HG03175 (cell line): ENCODE results near the gene PLA2R1.
"Not testable (repeated sequence)": the region's sequence is repeated elsewhere in the genome, so short reads cannot be mapped to it uniquely, and the experiment has no call there.

Experiments used
- ATAC-seq: cut with Tn5 transposase; IDR thresholded peaks from one replicate; pipeline ENCODE4 v1.9.1; 2021; ENCODE audit warnings: mild to moderate bottlenecking, moderate library complexity; ENCODE audit not compliant: unreplicated experiment

PLA2R1 gene

DNA sequence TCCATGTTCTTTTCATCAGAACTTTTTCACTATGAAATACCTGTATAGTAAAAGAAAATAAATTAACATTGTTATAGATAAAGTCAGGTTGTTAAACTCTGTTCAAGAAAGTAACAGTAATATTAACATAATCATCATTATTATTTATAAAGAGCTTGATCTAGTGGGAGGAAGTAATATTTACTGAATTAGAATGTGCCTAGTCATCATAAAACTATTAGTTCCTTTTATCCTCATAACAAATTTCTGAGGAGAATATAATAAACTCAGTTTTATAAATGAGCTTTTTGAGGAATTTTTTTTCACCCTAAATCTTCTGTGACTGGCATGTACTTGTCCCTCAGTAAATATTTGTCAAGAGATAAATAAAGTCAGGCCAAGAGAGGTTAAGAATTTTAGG lies 78.4 kb downstream of the PLA2R1 start:
- ATAC-seq = no peak

DNA sequence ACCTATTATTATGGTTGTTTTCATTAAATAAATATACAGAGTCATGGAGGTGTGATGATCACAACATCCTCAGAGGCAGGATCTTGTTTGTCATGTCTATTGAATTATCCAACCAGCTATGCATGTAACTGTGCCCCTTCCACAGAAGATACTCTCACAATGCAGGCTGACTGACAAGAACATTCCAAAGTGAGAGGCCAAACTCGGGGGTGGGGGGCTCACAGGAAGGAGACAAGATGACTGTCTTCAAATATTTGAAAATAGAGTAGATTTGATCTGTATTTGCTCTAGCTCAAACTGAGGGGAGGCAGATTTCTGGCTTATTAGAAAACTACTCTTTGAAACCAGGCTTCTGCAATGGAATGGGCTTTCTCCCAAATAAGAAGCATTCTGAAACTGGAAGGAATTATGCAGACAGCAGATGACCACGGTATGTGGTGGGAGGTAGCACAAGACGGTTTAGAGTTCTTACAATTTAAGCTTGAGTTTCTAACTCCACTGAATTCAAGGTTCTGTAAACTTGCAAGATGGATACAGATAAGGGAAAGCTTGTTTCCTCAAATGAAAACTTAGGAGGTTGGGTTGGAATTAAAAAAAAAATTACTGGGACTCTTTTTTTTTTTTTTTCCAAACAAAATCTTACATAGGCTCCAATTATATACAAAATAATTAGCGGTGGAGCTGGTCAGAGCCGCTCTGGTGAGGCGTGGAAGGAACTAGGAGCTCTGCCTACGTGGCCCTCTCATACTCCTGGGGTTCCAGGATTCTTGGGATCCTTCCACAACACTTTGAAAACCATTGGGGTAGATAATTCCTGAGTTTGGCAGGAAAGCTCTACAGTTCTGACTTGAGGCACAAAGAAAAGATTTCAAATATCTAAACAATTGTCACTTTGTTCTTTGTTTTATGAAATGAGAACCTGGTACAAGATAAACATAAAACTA lies 79.3 kb downstream of the PLA2R1 start:
- no peak for ATAC-seq

DNA sequence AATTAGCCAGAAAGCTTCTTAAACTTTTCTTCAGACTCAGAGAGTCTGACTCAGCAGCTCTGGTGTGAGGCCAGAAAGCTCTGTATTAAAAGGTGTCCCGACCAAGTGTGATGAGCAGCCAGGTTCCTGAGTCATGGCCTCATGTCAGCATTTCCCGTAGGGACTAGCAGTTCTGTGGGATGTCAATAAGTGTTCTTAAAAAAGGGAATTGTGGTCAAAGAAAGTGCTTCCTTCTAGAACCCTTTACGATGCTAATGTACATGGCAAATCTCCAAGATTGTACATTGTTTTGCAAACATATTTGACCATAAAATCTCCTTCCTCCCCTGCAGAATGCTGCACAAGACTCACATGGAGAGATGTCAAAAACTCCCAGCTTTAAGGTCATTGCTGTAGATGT lies 80.1 kb downstream of the PLA2R1 start:
- ATAC-seq = no peak

DNA sequence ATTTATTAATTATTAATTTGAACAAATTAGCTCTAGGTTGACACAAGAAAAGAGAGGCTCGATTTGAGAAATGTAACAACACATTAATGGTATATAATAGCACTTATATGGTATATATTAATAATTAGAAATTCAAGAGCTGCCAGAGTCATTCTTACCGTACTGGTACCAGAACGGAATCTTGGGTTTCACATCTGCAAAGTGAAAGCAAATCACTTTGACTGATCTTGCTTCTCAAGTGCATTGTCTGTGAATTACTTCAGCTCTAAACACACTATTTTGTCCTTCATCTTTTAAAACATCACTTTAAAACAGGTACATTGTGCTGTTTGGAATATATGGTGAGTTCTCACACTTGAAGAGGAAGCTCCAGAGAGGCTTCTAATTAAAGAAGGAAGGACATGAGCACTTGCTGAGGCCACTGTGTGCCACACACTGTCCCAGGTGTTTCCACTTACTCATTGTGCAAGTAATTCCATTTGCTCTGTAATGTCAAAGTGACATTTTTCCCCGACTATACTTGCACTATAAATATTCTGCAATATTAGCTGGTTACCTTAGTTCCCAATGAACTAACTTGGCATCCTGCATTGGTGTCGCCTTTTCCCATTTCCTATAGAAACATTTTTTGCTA lies 85.8 kb downstream of the PLA2R1 start:
- no peak for ATAC-seq

DNA sequence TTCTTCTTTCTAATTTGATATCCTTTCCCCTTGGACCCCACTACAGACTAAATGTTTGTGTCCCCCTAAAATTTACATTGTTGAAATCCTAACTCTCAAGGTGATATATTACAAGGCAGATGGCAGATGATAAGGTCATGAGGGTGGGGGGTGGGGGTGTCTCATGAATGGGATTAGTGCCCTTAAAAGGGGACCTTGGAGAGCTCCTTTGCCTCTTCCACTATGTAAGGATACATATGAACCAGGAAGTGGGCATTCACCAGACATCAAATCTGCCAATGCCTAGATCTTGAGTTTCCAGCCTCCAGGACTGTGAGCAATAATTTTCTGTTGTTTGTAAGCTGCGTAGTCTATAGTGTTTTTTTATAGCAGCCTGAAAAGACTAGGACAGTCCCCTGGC lies 89.1 kb downstream of the PLA2R1 start:
- ATAC-seq = no peak

DNA sequence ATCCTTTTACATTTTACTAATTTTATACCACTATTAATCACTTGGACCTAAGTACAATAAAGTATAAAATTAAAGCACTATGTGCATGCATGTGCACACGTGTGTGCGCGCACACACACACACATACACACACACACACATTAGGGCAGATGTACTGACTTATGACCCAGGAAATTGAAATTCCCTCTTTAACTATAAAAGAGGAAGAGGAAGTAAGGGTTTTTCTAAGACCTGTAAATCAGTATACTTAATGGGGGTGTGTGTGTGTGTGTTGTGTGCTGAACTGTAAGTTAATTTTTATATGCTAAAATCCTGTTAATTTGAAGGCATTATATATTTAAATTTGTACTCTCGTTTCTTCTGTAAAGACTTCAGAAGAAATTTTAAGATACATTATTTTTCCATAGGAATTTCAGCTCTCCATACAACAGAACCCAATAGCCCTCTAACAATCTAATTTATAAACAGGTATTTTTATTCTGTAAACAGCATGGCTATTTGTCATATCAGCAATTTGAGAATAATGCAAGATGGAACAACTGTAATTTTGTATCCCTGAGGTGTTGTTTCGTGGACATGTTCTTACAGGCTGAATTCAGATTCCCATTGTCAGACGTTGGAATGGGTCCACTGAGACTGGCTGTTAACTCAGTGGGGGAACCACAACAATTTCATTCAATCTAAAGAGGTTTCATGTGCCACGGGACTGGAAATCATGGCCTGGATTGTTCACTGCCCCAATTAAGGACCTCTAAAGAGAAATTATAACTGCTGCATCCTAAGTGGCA lies 90.9 kb downstream of the PLA2R1 start:
- ATAC-seq = no peak

DNA sequence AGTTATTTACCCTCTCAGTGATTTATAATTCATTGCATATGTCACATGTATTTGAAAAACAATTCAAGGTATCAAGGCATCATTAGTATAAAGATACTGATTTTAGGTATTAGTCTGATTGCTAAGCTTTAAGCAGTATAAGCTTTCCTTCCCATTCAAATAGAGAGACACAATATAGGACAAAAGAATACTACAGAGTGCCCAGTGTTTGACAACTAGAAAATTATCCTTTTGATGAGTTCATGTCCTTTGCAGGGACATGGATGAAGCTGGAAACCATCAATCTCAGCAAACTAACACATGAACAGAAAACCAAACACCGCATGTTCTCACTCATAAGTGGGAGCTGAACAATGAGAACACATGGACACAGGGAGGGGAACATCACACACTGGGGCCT lies 91.9 kb downstream of the PLA2R1 start:
- not testable (repeated sequence) for ATAC-seq

DNA sequence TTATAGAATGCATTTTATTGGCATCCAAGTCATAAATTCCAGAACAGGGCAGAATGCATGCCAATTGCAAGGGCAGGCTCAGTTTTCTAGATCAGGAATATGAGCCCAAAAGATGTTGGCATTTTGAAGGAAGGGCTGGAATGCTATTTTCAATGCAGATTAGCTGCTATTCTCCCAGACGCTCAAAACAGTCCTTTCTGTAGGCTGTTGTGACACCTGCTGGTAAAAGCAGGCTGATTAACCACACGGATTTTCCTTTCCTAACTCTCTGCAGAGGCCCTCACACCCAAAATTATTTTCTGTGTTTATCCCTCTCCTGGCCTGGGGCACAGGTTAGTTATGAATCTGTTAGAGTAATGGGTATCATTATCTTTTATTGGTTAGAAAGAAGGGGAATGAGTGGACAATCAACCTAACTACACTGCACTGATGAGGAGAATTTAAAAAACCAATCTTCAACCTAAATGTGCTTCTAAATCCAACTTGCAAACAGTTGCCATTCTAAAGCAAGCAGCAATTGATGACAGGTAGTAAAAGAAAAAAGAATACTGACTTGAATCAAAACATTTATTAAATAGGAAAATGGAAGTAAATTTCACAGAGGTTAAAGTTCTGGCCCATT lies 94.0 kb downstream of the PLA2R1 start:
- no peak for ATAC-seq

DNA sequence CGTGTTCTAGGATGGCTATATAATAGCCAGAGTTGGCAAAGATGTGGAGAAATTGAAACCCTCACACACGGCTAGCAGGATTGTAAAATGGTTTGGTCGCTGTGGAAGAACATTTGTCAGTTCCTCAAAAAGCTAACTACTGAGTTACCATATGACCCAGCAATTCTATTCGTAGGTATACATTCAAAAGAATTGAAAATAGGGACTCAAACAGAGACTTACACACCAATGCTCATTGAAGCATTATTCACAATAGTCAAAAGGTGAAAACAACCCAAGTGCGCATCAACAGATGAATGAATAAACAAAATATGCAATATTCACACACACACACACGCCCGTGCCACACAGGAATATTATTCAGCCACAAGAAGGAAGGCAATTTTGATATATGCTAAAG lies 98.7 kb downstream of the PLA2R1 start:
- peak; percentile 84 for ATAC-seq

DNA sequence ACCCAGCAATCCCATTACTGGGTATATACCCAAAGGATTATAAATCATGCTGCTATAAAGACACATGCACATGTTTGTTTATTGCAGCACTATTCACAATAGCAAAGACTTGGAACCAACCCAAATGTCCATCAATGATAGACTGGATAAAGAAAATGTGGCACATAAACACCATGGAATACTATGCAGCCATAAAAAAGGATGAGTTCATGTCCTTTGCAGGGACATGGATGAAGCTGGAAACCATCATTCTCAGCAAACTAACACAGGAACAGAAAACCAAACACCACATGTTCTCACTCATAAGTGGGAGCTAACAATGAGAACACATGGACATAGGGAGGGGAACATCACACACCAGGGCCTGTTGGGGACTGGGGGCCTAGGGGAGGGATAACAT lies 99.9 kb downstream of the PLA2R1 start:
- ATAC-seq = not testable (repeated sequence)

DNA sequence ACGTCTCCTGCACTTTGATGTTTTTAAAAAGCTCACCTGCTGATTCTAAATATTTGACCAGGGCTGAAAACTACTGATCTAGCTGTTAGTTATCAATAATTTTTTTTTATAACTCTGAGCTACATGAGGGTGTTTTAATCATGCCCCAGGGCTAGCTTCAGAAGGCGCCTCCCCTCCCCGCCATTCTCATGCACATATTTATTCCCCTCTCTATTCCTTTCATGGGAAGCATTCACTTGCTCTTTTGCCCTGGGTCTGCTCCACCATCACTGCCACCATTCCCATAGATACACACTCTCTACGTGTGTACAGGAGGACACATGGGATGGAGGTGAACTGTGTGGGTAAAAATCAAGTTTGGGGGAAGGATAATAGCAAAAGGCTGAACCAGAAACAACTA lies 101.0 kb downstream of the PLA2R1 start:
- ATAC-seq = no peak

DNA sequence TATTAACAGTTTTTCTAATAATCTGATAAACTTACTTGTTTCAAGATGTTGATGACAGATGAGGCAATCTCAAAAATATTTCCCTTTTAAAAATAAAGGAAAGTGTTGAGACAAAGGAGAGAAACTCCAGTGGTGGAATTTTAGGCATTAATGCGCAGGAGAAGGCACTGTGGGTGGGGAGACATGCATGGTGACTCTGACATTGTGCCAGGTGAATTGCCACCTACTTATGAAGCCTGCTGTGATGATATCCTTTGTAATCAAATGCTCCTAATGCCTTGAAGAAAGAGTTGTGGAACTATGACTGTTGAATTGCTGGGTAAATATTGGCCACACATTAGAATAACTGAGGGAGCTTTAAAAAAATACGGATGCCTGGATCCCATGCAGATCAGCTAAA lies 101.4 kb downstream of the PLA2R1 start:
- ATAC-seq = no peak

DNA sequence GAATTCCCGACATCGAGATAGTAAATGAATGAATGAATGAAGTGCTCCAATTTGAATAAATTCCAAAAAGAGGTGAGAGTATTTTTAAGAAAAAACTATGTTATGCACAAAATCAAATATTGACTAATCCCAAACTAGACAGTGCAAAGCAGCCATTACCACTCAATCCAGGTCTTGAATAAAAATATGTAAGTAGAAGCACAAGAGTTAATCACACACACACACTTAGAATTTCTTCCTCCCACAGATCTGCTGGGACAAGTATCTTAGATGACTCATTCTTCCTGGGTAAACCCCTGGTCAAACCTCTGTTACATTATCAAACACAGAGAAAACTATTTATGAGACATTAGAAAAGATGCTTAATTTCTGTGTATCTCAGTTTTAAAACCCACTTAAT lies 102.0 kb downstream of the PLA2R1 start:
- no peak for ATAC-seq

DNA sequence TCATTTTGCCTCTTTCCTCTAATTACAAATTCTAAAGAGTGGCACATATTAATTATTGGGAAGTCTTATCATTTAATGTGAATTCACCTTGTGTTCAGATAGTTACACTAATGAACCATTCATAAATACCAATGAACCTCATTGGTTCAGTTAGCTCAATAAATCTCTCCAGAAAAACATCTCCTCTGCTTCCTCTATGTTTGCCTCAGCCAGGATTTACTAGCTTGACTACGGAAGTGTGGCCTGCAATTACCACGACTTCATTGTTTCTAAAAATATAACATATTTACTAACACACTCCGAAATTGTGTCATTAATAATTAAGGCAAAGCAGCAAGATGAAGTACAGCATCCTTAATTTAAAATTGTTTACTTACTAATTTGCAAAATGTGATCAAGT lies 103.3 kb downstream of the PLA2R1 start:
- ATAC-seq = no peak

DNA sequence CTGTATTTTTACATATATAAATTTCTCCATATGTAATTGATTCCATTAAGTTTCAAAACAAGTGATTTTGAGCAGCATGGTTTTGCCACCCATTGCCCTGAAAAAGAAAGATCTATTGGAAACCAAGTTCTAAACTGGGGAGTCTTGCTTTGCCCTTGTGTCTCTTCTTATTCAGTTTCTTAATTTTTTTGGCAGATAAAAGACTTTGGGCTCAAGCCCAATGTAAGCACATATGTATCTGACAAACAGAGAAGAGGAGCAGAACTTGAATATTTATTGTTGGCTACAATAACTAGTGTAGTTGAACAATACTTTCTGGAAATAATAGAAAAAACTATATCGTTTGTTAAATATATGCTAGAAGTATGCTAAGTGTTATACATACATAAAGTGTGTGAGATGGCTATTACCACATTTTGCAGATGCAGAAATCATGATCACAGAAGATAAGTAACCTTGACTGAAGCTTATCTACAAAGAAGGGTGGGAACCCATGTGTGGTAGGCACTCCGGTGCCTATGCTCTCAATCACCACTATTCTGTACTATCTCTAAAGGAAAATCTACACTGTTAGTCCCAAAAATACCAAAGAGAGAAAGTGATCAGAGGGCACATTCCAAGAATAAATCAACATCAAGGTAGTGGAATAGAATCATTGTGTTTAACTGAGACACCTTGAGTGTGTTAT lies 109.1 kb downstream of the PLA2R1 start:
- ATAC-seq = no peak

DNA sequence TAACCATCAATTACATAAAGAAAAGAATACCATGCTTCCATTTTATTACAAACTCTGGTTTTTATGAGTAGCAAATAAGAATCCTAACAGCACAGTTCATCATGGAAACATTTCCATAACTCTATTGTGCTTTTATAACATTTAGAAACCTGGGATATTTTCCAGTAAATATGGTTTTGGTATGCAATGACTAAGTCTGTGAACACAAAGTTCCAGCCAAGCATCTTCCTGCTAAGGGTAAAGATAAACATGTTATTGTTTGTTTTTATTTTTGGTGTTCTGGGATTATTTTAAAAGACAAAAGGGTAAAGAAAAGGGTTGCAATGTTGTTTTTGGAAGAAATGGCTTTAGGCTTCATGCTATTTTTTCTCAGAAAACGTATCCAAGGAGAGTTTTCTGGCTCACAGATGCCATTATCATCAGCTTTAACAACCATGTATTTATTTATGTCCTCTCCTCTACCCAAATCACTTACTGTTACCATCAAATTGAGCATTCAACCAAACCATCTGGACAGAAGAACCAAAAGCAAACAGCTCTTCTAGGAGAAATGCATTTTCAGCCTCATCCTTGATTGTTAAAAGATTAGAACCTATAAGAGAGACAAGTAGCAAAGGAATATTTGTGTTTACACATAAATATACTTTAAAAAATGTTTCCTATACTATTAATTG lies 116.0 kb downstream of the PLA2R1 start:
- ATAC-seq = no peak

DNA sequence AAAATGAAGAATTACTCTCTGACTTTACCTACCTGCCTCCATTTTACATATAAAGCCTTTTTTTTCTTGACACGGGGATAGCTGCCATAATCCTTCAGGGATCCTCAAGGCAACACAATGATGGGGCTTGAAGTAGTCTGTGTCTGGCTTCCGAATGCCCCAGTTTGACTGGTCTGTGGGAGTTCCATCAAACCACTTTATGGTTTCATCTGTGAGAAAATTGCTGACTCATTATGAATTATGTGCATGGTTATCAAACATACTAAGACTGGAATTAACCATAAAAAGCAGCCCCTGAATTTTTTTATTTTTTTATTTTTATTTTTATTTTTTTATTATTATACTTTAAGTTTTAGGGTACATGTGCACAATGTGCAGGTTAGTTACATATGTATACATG lies 117.5 kb downstream of the PLA2R1 start:
- ATAC-seq = no peak

DNA sequence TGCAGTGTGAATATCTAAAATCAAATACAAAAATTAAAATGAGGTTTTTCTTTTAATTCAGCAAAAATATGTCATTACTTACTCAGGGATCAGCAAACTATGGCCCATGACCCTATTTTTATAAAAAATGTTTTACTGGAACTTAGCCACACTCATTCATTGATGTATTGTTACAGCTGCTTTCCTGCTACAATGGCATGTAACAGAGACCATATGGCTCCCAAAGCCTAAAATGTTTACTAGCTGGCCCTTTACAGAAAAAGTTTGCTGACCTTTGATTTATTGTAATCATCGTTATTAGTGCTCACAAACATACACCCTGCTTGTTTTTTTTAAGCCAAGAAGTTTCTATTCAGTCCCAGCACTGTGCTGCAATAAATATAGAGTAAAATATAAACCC lies 120.3 kb downstream of the PLA2R1 start:
- ATAC-seq = no peak

DNA sequence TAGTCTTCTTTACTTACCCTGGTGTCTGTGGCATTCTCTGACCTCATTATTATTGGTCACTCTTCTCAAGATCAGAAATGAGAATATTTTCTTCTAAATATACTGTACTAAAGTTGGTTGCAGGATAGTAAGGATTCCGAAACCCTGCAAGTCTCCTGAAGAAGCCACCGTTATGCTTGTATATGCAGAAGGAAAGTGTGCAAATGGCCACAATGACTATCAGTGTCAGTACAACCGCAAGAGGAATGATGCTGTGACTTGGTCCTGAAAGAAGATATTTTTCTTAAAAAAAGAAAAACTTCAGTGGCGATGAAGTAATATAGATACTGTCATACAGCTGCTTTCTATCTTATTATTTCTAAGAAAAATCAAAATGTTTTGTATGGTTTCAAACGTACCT lies 120.7 kb downstream of the PLA2R1 start:
- no peak for ATAC-seq

DNA sequence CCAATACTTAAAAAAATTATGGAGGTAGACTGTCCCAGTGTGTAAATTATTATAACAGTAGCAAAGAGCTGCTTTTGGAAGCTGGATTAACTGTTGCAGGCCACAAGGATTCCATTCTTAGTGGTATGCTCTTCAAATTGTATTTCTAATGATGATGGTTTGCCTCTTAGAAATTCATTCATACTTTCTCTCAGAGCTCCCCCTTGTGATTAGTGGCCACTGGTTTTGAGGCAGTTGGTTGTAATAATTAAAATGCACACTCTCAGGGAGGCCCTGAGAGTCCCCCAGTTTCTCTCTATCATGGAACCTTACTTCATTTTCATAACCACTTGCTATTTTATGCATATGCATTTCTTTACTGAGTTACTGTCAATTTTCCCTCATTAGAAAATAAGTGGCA lies 122.5 kb downstream of the PLA2R1 start:
- peak; percentile 83 for ATAC-seq
